AG09319 (cell line): ENCODE results near the gene RAPGEF1.
"Not testable (repeated sequence)": the region's sequence is repeated elsewhere in the genome, so short reads cannot be mapped to it uniquely, and the experiment has no call there.

Experiments
- DNase-seq: peaks from one replicate; pipeline ENCODE4 v3.0.0-alpha.2; 2010; ENCODE audit warnings: low read depth; ENCODE audit errors: extremely low read depth
- TF ChIP-seq, protein P1 (sequence below): IDR thresholded peaks from 2 replicates; pipeline ENCODE4 v1.5.1; 2011; ENCODE audit warnings: low read depth, mild to moderate bottlenecking, inconsistent platforms, low read length, moderate library complexity

Gene RAPGEF1

DNA sequence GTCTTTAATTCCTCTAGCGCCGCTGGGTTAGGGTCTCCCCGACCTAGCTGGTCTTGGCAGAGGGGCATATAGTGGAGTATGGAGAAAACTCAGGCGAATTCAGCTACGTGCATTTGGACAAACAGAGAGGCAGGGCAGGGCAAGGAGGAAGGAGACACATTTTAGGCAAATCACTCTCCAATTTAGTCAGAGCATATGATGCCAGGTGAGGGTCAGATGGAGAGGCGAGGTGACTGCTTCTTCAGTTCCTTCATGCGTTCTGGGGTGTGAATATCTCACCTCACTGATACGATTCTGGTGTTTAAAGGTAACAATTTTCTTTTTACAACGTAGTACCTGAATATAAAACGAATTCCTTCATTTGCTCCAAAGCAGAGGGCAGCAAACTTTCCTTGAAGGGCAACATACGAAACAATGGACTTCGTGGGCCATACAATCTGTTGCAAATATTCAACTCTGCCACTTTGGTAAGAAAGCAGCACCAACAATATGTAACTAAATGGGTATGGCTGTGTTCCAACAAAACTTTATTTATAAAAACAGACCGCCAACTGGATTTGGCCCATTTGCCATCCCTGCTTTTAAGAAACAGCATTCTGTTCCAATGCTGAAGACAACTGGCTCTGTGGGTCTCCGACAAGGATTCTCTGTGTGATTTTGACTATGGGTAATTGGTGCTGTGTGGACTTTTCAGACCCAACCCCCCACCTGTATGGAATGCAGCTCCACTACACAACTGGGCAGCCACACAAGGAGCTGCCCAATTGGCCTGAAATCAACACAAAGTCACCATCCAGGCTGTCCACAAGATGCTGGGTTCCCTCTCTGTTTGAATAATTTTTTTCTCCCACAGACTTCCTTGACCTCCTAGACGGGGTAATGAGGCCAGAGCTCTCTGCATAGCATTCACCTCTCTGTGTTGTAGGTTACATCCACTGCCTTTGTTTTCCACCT is 53.8 kb downstream of the RAPGEF1 start:
- DNase-seq = no peak
- TF ChIP-seq, protein P1, sequence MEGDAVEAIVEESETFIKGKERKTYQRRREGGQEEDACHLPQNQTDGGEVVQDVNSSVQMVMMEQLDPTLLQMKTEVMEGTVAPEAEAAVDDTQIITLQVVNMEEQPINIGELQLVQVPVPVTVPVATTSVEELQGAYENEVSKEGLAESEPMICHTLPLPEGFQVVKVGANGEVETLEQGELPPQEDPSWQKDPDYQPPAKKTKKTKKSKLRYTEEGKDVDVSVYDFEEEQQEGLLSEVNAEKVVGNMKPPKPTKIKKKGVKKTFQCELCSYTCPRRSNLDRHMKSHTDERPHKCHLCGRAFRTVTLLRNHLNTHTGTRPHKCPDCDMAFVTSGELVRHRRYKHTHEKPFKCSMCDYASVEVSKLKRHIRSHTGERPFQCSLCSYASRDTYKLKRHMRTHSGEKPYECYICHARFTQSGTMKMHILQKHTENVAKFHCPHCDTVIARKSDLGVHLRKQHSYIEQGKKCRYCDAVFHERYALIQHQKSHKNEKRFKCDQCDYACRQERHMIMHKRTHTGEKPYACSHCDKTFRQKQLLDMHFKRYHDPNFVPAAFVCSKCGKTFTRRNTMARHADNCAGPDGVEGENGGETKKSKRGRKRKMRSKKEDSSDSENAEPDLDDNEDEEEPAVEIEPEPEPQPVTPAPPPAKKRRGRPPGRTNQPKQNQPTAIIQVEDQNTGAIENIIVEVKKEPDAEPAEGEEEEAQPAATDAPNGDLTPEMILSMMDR = no peak

DNA sequence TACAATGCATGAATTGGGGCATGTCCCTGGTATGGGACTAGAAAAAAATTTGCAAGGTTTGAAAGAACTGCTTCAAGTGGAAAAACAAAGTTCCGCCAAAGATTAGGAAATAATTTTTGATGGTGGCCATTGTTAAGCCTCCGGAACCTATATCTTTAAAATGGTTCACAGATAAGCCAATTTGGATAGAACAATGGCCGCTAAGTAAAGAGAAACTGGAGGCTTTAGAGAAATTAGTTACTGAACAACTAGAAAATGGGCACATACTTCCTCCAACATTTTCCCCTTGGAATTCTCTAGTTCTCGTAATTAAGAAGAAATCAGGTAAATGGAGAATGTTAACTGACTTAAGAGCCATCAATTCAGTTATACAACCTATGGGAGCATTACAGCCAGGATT is 56.8 kb downstream of the RAPGEF1 start:
- not testable (repeated sequence) for DNase-seq

DNA sequence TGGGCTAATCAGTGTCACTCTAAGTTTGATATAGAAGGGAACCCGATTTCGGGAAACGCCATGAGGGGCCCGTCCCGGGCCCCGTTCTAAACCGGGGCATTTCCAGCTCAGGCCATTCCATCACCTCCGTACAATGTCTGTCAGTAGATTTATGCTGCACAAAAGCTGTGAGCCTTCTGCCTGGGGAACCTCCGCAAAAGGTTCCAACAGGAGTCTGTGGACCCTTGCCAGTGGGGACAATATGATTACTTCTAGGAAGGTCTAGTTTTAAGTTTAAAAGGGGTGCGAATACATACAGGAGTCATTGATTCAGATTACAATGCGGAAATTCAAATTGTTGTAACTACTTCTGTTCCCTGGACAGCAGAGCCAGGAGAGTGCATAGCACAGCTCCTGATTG is 57.6 kb downstream of the RAPGEF1 start:
- TF ChIP-seq, protein P1 = no peak
- no peak for DNase-seq

DNA sequence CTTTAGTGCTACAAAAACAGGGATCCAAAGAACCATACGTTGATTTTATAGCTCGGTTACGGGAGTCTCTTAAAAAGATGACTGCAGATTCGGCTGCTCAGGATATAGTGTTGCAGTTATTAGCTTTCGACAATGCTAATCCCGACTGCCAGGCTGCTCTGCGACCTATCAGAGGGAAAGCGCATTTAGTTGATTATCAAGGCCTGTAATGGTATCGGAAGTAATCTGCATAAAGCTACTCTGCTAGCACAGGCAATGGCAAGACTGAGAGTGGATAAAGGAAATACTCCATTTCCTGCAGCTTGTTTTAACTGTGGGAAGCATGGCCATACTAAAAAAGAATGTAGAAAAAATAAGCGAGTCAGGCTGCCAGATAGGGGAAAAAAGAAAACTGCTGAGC is 58.0 kb downstream of the RAPGEF1 start:
- not testable (repeated sequence) for DNase-seq

DNA sequence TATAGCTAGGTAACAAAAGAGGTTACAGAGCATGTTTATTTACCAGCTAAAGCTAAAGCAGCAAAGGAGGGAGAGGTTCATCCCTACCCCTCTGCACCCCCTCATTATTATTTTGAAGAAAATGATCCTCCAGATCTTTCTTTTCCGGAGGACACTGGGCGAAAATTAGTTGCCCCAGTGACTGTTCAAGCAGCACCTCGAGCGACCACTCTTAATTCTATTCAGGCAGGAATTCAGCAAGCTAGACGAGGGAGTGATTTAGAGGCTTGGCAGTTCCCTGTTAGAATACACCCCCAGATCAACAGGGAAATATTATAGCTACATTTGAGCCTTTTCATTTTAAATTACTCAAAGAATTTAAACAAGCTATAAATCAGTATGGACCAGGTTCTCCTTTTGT is 58.8 kb downstream of the RAPGEF1 start:
- not testable (repeated sequence) for DNase-seq

DNA sequence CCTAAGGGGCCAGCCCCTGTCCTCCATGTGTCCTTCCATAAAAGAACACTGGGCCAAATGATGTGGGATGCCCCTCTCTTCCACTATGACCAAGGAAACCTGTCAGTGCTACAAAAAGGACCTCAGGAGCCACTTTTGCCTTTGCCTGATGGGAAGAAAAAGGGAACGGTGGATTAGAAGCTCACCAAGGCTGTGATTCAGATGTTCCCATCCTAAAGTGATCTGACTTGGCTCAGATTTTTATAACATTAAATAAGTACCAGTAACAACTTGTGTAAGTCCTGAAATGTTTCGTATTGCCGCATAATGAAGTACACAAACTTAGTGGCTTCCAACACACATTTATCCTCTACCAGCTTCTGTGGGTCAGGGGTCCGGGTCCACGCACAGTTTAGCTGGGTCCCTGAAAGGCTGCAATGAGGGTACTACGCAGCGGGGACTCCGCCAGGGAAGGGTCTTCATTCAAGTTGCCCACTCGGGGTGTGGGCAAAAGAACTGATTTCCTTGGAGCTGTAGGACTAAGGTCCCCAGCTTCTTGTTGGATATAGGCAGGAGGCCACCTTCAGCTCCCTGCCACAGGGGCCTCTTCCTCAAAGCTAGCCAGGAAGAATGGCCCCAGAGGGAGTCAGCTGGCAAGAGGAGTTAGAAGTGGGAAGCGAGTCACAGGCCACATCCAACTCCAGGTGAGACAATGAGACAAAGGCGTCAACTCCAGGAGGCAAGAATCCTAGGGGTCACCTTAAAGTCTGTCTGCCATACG is 60.4 kb downstream of the RAPGEF1 start:
- DNase-seq = no peak
- TF ChIP-seq, protein P1 = no peak

DNA sequence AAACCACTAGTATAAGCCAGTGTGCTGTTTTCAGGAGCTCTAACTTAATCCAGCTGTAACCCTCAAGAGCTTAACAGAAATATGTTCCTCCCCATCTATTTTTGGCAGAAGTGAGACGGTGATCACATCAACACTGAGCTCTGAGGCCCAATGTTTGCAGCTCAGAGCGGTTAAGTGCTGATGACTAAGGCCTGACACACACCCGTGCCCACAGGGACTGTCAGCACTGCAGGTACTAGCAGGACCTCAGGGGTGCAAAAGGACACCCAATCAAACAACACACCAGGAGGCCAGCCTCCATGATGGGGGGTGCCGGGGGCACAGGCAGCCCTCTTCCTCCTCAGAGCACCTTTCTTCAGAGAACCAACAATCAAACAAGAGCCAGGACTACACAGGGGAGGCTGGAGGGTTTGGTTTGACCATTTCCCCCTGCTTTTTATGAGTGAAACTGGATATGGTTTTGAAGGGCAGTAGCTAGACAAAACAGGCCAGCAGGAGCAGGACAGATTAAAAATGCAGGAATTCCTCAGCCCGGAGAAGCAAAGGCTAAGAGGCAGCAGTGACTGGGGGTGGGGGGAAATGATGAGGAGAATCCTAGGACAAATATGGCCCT is 61.3 kb downstream of the RAPGEF1 start:
- peak; percentile 81 for DNase-seq
- TF ChIP-seq, protein P1 = no peak

DNA sequence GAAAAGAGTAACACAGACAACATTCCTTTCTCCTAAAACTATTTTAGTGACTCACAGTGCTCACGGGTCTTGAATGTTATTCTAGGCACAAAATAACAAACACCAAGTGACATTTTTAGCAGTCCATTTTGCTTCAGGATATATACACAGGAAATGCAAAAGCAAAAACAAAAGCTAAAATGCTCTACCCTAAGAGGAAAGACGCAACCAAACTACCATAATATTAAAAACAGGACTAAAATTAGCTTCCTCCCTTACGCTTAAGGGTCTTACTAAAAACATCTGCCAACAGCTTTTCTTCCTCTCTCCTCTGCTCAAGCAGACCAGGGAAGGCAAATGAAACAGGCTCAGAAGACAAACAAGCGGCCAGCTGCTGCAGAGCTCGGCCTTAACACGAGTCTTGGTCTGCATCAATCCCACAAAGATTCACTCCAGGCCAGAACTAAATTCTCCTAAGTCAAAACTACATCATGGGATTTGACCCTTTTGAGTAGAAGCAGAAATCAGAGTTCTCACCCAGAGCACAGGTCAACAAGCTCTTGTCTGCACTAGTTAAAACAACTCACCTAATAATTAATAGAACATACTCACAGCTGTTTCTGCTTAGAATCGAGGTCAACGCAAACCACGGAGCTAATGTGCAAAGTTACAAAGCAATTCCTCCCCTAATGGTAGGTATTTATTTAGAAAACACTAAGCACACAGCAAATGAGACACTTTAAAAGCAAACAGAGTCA is 62.3 kb downstream of the RAPGEF1 start:
- TF ChIP-seq, protein P1 = peak; percentile 10
- DNase-seq = peak; percentile 44
